Thyroid gland (tissue), 4 donors: ENCODE results near the gene WFIKKN2. TPM values are rescaled to one million over a fixed set of nuclear protein-coding genes. Genes with fewer than 3 reads are reported as not detected.

ENCODE experiments used
- DNase-seq, 2 donors: peaks; one replicate each; pipeline ENCODE4 v3.0.0-alpha.2; 2019
- H3K27ac ChIP-seq, 3 donors: fragments of 200-600 bp; sonication (generic); 1 replicate in 2 of 3; 2 replicates in 1 of 3; pipeline ENCODE4 v1.5.1; 2016 to 2019; ENCODE audit warnings: mild to moderate bottlenecking in 1 of 3, moderate library complexity in 1 of 3
- H3K27me3 ChIP-seq: fragments of 200-600 bp; sonication (generic); one replicate; pipeline ENCODE4 v1.5.1; 2019
- H3K36me3 ChIP-seq, 2 donors: fragments of 200-600 bp; sonication (generic); one replicate each; pipeline ENCODE4 v1.5.1; 2016 to 2019
- H3K4me1 ChIP-seq, 2 donors: fragments of 200-600 bp; sonication (generic); one replicate each; pipeline ENCODE4 v1.5.1; 2017 to 2019
- H3K4me3 ChIP-seq, 3 donors: fragments of 200-600 bp; sonication (generic); replicated peaks in 1 of 3; 1 replicate in 2 of 3; 2 replicates in 1 of 3; pipeline ENCODE4 v1.5.1; 2016; ENCODE audit warnings: mild to moderate bottlenecking in 1 of 3
- H3K9me3 ChIP-seq: fragments of 200-600 bp; sonication (generic); one replicate; pipeline ENCODE4 v1.5.1; 2017
- CTCF ChIP-seq, 6 experiments: fragments of 200-600 bp in 3 of 6; fragments of 450-650 bp in 3 of 6; sonication (generic) in 3 of 6; IDR thresholded peaks; one replicate each; pipeline ENCODE4 v1.5.1; 2016 to 2019; ENCODE audit warnings: antibody characterized with exemption in 6 of 6, mild to moderate bottlenecking in 2 of 6, inconsistent platforms in 1 of 6, moderate library complexity in 1 of 6
- POLR2A ChIP-seq, 2 donors: fragments of 450-650 bp; IDR thresholded peaks; one replicate each; pipeline ENCODE4 v1.6.1; 2017; ENCODE audit warnings: antibody characterized with exemption in 2 of 2, mild to moderate bottlenecking in 2 of 2, moderate library complexity in 1 of 2
- whole genome bisulfite sequencing, 2 donors: methylation state at CpG; one replicate each; pipeline ENCODE4 v1.1.5; 2017; 5-methylcytosine and 5-hydroxymethylcytosine counted together
- intact Hi-C: fragments of 100-400 bp; cut with DNase I; formaldehyde crosslinking; loops from one replicate; pipeline ENCODE4 v1.15.1; 2023
- total RNA-seq, 4 donors: library from RNA; depleted of rRNA; stranded (reverse); fragments of >200 nt; gene quantifications; one replicate each; pipeline ENCODE4 v1.2.3, GENCODE V29; 2016

The WFIKKN2 gene
- total RNA-seq = under 1 TPM in 1 of 4 donors, not detected in 3; 0.11 TPM

GRCh38 chr17:50835301-50836234, at the start of gene WFIKKN2:
Gene WFIKKN2 (plus strand): TSS chr17:50835586. CDS start chr17:50835938, 352 bp downstream.
- WGBS, 2 donors = 60 to 61% methylated on average over 38 to 39 of the region's 39 CpGs
- intact Hi-C loops = no loop called here

GRCh38 chr17:50785946-50786570, 49.3 kb upstream of the WFIKKN2 start:
- DNase-seq = peak; percentile 52 to 55
- peak overlapping the region in 1 of 3 donors; percentile 17 for H3K27ac ChIP-seq

More at GRCh38 chr17:50835301-50836234, at the start of gene WFIKKN2:
- TF ChIP-seq CTCF (IDR thresholded peaks at IDR 0.05) (no peak), POLR2A (IDR thresholded peaks at IDR 0.05) (no peak)
- Histone ChIP-seq H3K27ac (peak within 1 kb of the TSS in 1 of 3 donors; percentile 27), H3K27me3 (no peaks in the 10 kb centered on the region), H3K9me3 (no peaks in the 10 kb centered on the region), H3K36me3 (no peaks in the 10 kb centered on the region), H3K4me1 (peaks cover 5 to 16% of the 10 kb centered on the region in 2 donors), H3K4me3 (peak within 1 kb of the TSS in 1 of 3 donors; percentile 24)
- DNase-seq = peak; percentile 21 to 31

GRCh38 chr17:50787106-50787505, 48.3 kb upstream of the WFIKKN2 start:
- H3K27ac ChIP-seq = no peak overlapping the region
- peaks cover 0 to 14% of the 10 kb centered on the region in 2 donors for H3K4me1 ChIP-seq
- WGBS, 2 donors = 91% methylated on average over 7 of the region's 7 CpGs
- no peaks in the 10 kb centered on the region for H3K27me3 ChIP-seq
- no peak overlapping the region for H3K4me3 ChIP-seq
- TF ChIP-seq POLR2A (IDR thresholded peaks at IDR 0.05) (no peak), CTCF (IDR thresholded peaks at IDR 0.05) (no peak)
- intact Hi-C loops = loop anchor here (10.0 kb wide), 1 partner anchor 168 kb away; no protein-coding TSS in a partner anchor
- H3K9me3 ChIP-seq = no peaks in the 10 kb centered on the region
- H3K36me3 ChIP-seq = no peaks in the 10 kb centered on the region
- DNase-seq = no peak

More at GRCh38 chr17:50785946-50786570, 49.3 kb upstream of the WFIKKN2 start:
- no peaks in the 10 kb centered on the region for H3K9me3 ChIP-seq
- WGBS, 2 donors = 60 to 62% methylated on average over 9 of the region's 9 CpGs
- H3K36me3 ChIP-seq = no peaks in the 10 kb centered on the region
- H3K4me3 ChIP-seq = no peak overlapping the region
- H3K27me3 ChIP-seq = no peaks in the 10 kb centered on the region
- peaks cover 0 to 14% of the 10 kb centered on the region in 2 donors for H3K4me1 ChIP-seq
- intact Hi-C loops = loop anchor here (10.0 kb wide), 1 partner anchor 169 kb away; no protein-coding TSS in a partner anchor
- TF ChIP-seq POLR2A (IDR thresholded peaks at IDR 0.05) = no peak
- no peak for TF ChIP-seq CTCF (IDR thresholded peaks at IDR 0.05)

GRCh38 chr17:50790618-50791017, 44.8 kb upstream of the WFIKKN2 start:
- TF ChIP-seq CTCF (IDR thresholded peaks at IDR 0.05) (no peak), POLR2A (IDR thresholded peaks at IDR 0.05) (no peak)

More at GRCh38 chr17:50790618-50791017, 44.8 kb upstream of the WFIKKN2 start:
- Histone ChIP-seq H3K9me3 (no peaks in the 10 kb centered on the region), H3K4me1 (peaks cover 0 to 7% of the 10 kb centered on the region in 2 donors), H3K27ac (no peak overlapping the region), H3K4me3 (no peak overlapping the region), H3K27me3 (no peaks in the 10 kb centered on the region), H3K36me3 (no peaks in the 10 kb centered on the region)
- 71 to 81% methylated on average over 6 of the region's 6 CpGs for WGBS, 2 donors
- intact Hi-C loops = no loop called here
- no peak for DNase-seq
